Mammary epithelial cell (primary cell): ENCODE data around the gene ACOT6.
A peak's percentile ranks its signal among the peaks of the same experiment; 100 is the strongest.
"Not testable (repeated sequence)": the region's sequence is repeated elsewhere in the genome, so short reads cannot be mapped to it uniquely, and the experiment has no call there.

Experiments
- CTCF ChIP-seq, 2 donors: IDR thresholded peaks in 1 of 2; conservative IDR thresholded peaks in 1 of 2; 2 replicates each; pipeline ENCODE4 v1.5.1; 2011 to 2012; ENCODE audit warnings: inconsistent platforms in 2 of 2, low read length in 2 of 2, mild to moderate bottlenecking in 2 of 2, control low read depth in 1 of 2, low read depth in 1 of 2; ENCODE audit not compliant: insufficient read depth in 1 of 2; ENCODE audit errors: extremely low read depth in 1 of 2
- EZH2 ChIP-seq: IDR thresholded peaks from 2 replicates; pipeline ENCODE4 v1.6.1; 2012; ENCODE audit warnings: low read length, inconsistent platforms, borderline replicate concordance

- peak; percentile 42 to 68 for TF ChIP-seq CTCF (conservative IDR thresholded peaks at IDR 0.05 in 1 of 2, IDR thresholded peaks at IDR 0.05 in 1 of 2; ENCODE audit: extremely low read depth in 1 of 2, insufficient read depth in 1 of 2, low read depth in 1 of 2, low read length in 2 of 2)
- not testable (repeated sequence) for TF ChIP-seq EZH2
Observed at GRCh38 chr14:73570913-73571312, 41.4 kb upstream of the ACOT6 start.
